HT-29 (cell line): ENCODE data around the gene ZNF654. TPM values are rescaled to one million over a fixed set of nuclear protein-coding genes. Genes with fewer than 3 reads are reported as not detected.
"Not testable (repeated sequence)": the region's sequence is repeated elsewhere in the genome, so short reads cannot be mapped to it uniquely, and the experiment has no call there.

Experiments used
- DNase-seq: peaks from one replicate; pipeline ENCODE4 v3.0.0-alpha.2; 2015; ENCODE audit warnings: low spot score
- total RNA-seq: library from RNA; depleted of rRNA; stranded (reverse); fragments of >200 nt; shearing (Covaris generic); gene quantifications from 2 replicates; pipeline ENCODE4 v1.2.3, GENCODE V29; 2014; rRNA removed

Gene ZNF654
- 1.0 and 1.1 TPM in 2 replicates for total RNA-seq

GRCh38 chr3:88058581-88059379 lies at the start of gene ZNF654, which contains the start of gene CGGBP1:
ZNF654 (plus strand) TSS chr3:88059255; CDS start chr3:88059320, 65 bp downstream.
CGGBP1 (minus strand) TSS chr3:88059005; CDS start chr3:88055976, 3,029 bp downstream.
- DNase-seq = peak; percentile 79

DNA sequence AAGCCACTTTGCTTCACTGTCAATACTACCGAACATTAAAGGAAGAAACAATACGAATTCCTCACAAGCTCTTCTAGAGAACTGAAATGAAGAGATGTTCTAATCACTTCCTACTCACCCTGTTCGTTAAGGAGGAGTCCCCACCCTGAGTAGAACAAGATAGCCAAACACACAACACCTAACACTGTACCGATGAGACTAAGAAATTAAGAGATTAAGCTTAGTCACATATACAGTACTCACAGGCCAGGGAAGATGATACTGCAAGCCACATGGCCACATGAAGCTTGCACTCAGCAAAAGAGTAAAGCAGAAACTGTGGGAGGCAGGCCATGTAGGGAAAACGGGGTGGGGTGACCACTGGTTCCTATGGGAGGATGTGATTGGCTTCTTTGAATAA lies 48.2 kb upstream of the ZNF654 start:
- DNase-seq = no peak

- no peak for DNase-seq
These were observed 45.5 kb upstream of the ZNF654 start for GRCh38 chr3:88013592-88013991.

DNA sequence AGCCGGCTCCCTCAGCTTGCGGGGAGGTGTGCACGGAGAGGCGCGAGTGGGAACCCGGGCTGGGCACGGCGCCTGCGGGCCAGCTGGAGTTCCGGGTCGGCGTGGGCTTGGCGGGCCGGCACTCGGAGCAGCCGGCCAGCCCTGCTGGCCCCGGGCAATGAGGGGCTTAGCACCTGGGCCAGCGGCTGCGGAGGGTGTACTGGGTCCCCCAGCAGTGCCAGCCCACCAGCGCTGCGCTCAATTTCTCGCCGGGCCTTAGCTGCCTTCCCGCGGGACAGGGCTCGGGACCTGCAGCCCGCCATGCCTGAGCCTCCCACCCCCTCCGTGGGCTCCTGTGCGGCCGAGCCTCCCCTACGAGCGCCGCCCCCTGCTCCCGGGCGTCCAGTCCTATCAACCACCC lies 43.4 kb upstream of the ZNF654 start:
- not testable (repeated sequence) for DNase-seq

DNA sequence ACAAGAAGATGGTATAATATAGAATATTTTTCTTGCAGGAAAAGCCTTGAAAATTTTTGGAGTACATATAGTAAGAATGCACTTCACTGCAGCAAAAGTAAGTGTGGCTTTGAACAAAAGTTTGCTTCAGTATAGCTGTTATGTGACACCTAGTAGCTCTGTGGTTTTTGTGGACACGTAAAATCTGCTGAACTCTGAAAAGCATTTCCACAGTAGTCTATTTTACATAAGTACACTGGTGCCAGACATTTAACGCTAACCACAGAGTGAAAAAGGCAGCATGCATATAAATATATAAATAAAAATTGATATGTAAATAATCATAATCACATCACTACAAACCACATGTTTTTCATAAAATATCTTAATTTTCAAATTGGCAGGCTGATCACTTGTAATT lies 40.0 kb upstream of the ZNF654 start:
- DNase-seq = no peak

GRCh38 chr3:88025001-88025552 lies 34.0 kb upstream of the ZNF654 start:
- DNase-seq = no peak

GRCh38 chr3:88028876-88029275 lies 30.2 kb upstream of the ZNF654 start:
- DNase-seq = no peak

GRCh38 chr3:88030210-88030609 lies 28.8 kb upstream of the ZNF654 start:
- no peak for DNase-seq

- no peak for DNase-seq
These were observed 27.4 kb upstream of the ZNF654 start for GRCh38 chr3:88031642-88032077.

GRCh38 chr3:88032245-88032644 lies 26.8 kb upstream of the ZNF654 start:
- no peak for DNase-seq

DNA sequence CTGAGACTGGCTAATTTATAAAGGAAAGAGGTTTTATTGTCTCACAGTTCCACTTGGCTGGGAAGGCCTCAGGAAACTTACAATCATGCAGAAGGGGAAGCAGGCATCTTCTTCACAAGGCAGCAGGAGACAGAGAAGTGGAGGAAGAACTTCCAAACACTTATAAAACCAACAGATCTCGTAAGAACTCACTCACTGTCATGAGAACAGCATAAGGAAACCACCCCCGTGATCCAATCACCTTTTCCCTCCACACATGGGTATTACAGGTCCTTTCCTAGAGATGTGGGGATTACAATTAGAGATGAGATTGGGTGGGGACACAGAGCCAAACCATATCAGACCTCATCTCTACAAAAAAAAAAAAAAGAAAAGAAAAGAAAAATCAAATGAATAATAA lies 26.0 kb upstream of the ZNF654 start:
- DNase-seq = no peak

DNA sequence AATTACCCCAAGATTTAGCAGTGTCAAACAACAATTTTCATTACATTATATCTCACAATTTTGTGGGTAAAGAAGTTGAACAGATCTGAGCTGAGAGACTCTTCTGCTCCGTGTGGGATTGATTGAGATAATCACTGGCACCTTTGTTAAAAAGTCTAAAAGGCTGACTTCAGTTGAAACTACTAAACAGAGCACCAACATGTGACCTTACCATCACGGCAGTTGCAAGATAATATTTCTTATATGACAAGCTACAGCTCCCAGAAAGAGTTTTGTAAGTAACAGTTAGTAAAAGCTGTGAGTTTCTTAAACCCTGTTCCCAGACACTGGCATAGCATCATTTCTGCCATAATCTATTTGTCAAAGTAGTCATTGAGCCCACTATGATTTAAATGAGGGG lies 25.2 kb upstream of the ZNF654 start:
- DNase-seq = no peak

DNA sequence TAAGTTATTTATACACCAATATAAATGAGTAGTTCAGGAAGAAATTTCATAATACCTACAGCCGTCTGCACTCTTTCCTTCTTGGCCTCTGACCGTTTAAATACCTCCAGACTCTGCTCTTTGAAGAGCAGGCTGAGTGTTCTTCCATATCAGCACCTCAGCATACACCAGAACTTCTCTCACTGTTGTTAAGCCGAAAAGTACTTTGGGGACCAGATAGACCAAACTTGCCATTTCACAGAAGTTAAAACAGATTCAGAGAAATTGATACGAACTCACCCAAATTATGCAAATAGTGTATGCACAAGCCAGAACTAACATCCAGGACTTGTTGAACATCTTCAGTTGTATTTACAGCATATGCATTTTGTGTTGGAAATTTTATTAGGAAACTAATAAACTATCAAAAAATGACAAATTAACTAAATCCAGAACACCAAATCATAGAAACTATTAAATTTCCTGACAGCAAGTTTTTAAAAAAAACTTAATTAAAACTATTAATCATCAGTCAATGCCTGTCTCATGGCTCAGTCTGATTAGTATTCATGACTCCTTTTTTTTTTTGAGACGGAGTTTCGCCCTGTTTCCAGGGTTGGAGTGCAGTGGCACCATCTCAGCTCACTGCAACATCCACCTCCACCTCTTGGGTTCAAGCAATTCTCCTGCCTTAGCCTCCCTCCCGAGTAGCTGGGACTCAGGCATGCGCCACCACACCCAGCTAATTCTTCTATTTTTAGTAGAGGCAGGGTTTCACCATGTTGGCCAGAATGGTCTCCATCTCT lies 24.4 kb upstream of the ZNF654 start:
- no peak for DNase-seq

- DNase-seq = no peak
These were observed 22.8 kb upstream of the ZNF654 start for GRCh38 chr3:88036221-88036620.

- no peak for DNase-seq
These were observed 20.5 kb upstream of the ZNF654 start for GRCh38 chr3:88038566-88038965.

DNA sequence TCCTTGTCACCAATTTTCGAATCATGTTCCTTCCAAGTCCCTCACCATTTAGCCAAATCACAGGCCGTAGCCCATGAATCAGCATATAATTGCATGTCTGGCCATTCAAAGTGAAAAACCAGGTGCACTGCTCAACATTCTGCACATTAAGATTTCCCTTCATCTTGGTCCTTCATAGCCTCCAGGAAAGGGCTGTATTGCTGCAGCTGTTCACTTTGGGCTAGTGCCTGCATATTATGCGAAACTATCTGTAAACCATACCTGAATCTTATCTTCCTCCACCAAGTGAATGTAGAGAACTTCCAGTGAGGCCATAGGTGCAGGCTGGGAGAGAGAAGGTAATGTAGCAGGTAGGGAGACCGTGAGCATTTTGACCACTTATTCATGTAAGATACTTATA lies 18.5 kb upstream of the ZNF654 start:
- DNase-seq = no peak

- no peak for DNase-seq
These were observed 18.1 kb upstream of the ZNF654 start for GRCh38 chr3:88041005-88041404.

DNA sequence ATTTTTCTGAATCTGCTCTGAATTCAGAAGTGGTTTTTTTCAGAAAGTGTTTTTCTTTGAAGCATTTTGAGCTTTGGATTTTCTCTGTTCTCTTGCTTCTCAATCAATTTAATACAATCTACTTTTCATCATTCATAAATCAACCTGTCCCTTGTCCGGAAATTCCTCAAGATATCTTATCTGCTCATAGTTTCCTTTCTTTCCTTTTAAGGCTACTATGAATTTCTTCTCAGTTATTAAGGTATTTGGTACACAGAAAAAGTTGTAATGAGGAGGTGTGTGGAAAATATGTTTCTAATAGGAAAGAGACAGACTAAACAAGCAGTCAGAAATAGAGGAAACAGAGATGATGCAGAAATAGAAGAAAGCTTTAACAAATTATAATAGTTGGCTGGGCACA lies 14.6 kb upstream of the ZNF654 start:
- DNase-seq = no peak

- DNase-seq = no peak
These were observed 12.3 kb upstream of the ZNF654 start for GRCh38 chr3:88046766-88047165.

DNA sequence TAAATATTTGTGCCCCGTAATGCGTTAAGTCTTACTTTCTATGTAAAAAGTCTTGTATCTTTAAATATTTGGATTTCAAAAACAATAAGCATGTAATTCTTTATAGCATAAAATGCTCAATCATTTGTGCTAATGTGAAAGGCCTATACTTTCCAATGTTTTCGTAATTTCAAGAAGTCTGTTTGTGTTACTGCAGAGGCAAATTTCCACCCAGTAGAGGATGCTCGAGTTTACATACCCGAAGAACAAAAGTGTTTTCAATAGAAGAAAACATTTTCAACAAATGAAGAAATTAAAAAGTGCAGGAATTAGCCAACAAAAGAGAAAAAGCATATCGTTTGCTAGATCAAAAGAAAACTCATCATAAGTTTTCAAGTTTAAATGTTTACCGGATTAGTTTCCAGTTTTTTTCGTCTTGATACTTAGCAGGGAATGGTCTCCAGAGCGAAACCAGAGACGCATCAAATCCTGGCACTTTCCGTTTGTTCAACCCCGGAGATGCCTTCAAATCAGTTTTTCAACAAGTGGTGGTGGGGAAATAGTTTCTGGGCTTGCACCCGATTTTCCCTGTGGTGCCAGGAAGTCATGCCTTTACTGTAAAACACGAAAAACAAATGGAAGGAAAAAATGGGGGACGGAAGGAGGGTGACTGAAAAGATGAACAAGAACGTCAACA lies 1.3 kb upstream of the ZNF654 start:
- DNase-seq = peak; percentile 5

DNA sequence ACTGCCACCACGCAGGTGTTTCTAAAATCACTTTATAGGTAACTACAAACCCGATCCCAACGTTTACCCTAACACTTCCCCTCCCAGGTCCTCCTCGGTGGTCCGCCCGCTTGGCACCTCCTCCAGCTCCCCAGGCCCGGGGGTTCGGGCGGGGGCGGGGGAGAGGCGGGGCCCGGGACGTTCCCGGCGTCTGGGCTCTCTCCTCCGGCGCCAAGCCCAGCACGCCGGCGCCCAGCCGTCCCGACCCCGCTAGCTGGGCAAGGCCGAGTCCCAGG lies 812 bp upstream of the ZNF654 start:
- DNase-seq = no peak
